Measurements from ENCODE around the gene GAS5.

GRCh38 chr1:173870252-173871075 lies 2.7 kb upstream of the GAS5 start:
- TF ChIP-seq CTCF (IDR thresholded peaks at IDR 0.05) (no peak), POLR2A (IDR thresholded peaks at IDR 0.05) (no peak)

All from prostate gland (tissue), 2 donors.